Amygdala (tissue), 56 donors: Measurements from ENCODE around the gene CGA.
"Not testable (repeated sequence)": the region's sequence is repeated elsewhere in the genome, so short reads cannot be mapped to it uniquely, and the experiment has no call there.

Experiments used
- DNase-seq, 56 donors: peaks; one replicate each; lab custom pipeline; 2025; lab: John Stamatoyannopoulos, UW

The CGA gene

GRCh38 chr6:87095087-87095509, at the start of gene CGA:
Gene CGA, minus strand, starts transcription at chr6:87095106. Its CDS starts 6,906 bp downstream, at chr6:87088200.
- no peak for DNase-seq

DNA sequence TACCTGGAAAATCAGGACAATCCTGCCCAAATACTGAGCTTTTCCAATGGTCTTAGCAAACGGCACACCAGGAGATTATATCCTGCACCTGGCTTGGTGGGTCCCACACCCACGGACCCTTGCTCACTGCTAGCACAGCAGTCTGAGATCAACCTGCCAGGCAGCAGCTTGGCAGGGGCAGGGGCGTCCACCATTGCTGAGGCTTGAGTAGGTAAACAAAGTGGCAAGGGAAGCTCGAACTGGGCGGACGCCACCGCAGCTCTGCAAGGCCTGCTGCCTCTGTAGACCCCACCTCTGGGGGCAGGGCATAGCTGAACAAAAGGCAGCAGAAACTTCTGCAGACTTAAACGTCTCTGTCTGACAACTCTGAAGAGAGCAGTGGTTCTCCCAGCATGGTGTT, 45.0 kb upstream of the CGA start:
- DNase-seq, result not testable (repeated sequence)

GRCh38 chr6:87139236-87139635, 44.3 kb upstream of the CGA start:
- peak in 3 of 56 donors; percentile 3 to 27 (median 13) for DNase-seq

- no peak for DNase-seq
Observed at GRCh38 chr6:87136963-87137362, 42.1 kb upstream of the CGA start.

GRCh38 chr6:87127737-87128136, 32.8 kb upstream of the CGA start:
- DNase-seq, result no peak

DNA sequence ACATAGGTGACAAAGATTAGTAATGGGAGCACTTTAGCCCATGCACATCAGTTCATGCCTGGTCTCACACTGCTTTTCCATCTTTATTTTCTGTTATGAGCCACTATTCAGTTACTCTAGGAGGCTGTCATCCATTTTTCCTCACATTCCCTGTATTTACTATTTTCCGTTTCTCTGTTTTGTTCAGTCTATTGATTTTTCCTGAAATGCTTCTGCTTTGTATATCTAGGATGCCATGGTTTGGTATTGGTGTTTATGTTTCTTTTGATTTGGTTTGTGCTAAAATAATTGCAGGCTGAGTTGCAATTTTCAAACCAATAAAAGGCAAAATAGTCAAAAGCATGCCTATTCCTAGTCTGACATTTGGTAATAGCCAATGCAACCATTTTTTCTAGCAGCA, 31.6 kb upstream of the CGA start:
- no peak for DNase-seq

GRCh38 chr6:87124074-87124473, 29.2 kb upstream of the CGA start:
- DNase-seq, result no peak

DNA sequence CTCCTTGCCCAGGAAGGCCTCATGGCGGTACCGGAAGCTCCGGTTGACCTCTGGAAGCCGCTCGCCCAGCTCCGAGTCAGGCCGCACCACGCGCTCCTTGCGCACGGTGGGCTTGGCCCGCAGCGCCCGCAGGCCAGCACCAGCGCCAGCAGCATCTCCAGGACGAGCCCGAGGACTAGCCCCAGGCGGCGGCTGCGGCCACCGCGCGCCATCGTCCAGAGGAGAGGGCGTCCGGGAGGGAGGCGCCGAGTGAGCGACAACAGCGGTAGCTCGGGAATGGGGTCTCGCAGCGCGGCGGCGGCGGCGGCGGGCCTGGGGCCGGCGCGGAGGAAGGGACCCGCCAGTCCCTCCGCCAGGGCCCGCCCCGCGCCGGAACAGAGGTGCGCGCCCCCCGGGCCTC, 27.6 kb upstream of the CGA start:
- DNase-seq, result no peak

DNA sequence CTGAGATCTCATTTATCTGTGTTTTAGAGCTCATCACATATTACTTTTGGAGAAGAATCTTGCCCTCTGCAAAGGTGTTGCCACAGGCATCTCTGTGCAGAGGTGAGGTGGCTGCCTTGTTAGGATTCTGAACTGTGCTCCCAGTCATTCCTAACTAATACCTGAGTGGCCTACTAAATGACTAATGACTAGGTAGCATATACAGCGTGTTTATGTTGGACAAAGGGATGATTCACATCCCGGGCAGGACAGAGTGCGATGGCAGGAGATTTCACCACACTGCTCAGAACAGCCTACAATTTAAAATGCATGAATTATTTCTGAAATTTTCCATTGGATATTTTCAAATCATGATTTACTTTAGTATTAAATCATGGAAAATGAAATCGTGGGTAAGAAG, 23.1 kb upstream of the CGA start:
- no peak for DNase-seq

GRCh38 chr6:87116922-87117321, 22.0 kb upstream of the CGA start:
- DNase-seq, result no peak

GRCh38 chr6:87115402-87116135, 20.7 kb upstream of the CGA start:
- no peak for DNase-seq

DNA sequence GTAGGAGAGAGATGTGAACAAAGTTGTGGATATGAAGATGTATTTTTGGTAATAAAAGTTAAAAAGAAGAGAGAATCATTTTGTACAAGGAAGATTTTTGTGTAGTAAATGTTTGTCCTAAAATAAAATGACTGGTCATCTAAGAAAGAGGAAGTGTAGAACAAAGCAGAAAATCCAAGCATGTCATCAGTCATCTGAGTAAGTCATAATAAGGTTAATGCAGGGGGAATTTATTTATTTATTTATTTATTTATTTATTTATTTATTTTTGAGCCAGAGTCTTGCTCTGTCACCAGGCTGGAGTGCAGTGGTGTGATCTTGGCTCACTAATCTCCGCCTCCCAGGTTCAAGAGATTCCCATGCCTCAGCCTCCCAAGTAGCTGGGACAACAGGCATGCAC, 15.7 kb upstream of the CGA start:
- DNase-seq, result no peak

DNA sequence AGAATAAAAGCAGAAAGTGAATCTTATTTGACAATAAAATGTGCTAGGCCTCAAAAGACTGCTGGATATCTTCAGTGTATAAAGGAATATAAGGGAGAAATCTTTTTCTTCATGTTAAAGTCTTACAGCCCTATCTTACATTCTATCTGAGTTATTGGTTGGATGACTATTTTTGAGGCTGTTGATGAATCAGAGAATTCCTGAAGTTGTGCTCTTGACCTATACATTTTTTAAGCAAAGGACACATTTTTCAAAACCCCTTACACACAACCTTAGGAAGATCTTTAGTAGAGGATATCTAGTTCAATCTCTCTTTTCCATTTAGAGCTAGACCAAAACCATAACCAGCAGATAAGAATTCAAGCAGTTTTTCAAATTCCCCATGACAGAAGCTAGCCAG, 10.9 kb upstream of the CGA start:
- no peak for DNase-seq

- no peak for DNase-seq
Observed at GRCh38 chr6:87104667-87105066, 9.8 kb upstream of the CGA start.

DNA sequence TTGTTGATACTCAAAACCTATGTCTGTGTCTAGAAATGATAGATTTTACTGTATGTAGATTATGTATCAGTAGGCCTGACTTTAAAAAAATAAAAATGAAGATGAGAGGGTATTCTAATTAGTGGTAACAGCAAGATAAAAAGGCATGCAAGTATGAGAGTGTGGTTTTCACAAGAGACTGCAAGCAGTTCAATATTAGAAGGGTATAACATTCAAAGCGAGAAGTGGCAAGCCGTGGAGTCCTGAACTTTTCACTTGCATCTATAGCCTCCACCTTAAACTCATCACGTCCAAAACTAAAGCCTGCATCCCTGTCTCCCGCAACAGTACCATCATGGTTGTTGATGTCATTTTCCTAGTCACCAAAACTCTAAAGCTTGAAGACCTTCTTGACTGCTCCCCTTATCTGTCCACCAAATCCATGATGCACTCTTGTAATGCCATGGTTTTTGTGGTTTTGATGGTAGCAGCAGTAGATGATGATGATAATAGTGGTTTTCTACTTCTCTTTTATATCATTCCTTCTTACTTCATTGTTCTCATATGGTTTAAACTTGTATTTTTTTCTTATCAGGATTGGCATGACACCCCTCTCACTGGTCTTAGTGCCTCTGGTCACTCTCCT, 9.2 kb upstream of the CGA start:
- no peak for DNase-seq

DNA sequence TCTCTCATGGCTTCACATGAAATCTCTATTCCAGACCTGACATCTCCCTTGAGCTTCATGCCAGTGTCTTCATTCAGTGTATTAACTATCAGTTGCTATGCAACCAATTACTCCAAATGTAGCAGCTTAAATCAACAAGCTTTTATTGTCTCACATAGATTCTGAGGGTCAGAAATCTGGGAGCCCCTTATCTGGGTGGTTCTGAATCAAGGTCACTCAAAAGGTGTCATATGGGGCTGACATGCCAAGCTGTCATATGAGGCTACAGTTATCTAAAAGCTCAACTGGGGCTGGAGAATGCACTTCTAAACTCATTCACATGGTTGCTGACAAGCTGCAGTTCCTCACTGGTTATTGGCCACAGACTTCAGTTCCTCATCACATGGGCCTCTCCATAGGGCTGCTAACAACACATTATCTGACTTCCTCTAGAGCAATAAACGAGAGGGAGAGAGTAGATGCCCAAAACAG, 7.3 kb upstream of the CGA start:
- DNase-seq, result peak in 5 of 56 donors; percentile 0 to 21 (median 1)

- DNase-seq, result no peak
Observed at GRCh38 chr6:87101067-87101466, 6.2 kb upstream of the CGA start.

GRCh38 chr6:87100216-87100615, 5.3 kb upstream of the CGA start:
- DNase-seq, result no peak

- DNase-seq, result no peak
Observed at GRCh38 chr6:87099472-87099871, 4.6 kb upstream of the CGA start.

- DNase-seq, result no peak
Observed at GRCh38 chr6:87094576-87094975, 330 bp downstream of the CGA start.

GRCh38 chr6:87093651-87094050, 1.3 kb downstream of the CGA start:
- no peak for DNase-seq

DNA sequence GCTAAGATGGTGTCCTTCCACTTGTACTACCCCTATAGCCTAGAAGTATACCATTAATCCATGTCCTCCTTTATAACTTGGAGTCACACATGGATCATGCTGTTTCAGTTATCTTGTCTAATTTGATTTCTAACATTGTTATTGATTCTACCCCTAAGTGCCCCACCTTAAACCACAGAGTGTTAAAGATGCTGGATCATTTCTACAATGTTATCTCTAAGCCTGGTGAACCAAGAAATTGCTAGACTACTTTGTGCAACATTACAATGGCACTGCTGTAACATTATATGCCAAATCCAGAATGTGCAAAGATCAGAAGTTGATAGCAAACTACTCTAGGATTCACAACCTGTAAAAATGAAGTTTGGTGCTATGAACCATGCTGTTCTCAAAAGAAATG, 1.7 kb downstream of the CGA start:
- DNase-seq, result no peak
